SK-N-SH (cell line): ENCODE data around the gene GPR149.

Source experiments
- CHD2 ChIP-seq: fragments of 150-350 bp; IDR thresholded peaks from 2 replicates; pipeline ENCODE4 v1.6.1; 2018; ENCODE audit warnings: low read length; ENCODE audit not compliant: partially characterized antibody
- FOSL2 ChIP-seq: IDR thresholded peaks from 2 replicates; pipeline ENCODE4 v1.4.0; 2012; ENCODE audit warnings: low read depth, mild to moderate bottlenecking, moderate library complexity, borderline replicate concordance
- FOXM1 ChIP-seq: IDR thresholded peaks from 2 replicates; pipeline ENCODE4 v1.4.0; 2012; ENCODE audit warnings: low read depth, mild to moderate bottlenecking
- JUND ChIP-seq: IDR thresholded peaks from 2 replicates; pipeline ENCODE4 v1.4.0; 2012
- MXI1 ChIP-seq: IDR thresholded peaks from 2 replicates; pipeline ENCODE4 v1.6.1; 2012; ENCODE audit warnings: mild to moderate bottlenecking, low read depth, low read length, improper control_type of control experiment
- NRF1 ChIP-seq: IDR thresholded peaks from 2 replicates; pipeline ENCODE4 v1.6.1; 2012; ENCODE audit warnings: low read depth, mild to moderate bottlenecking, low read length
- POLR2AphosphoS5 ChIP-seq: IDR thresholded peaks from 2 replicates; pipeline ENCODE4 v1.6.1; 2012; ENCODE audit warnings: low read depth, low read length
- RCOR1 ChIP-seq: fragments of 150-350 bp; IDR thresholded peaks from 2 replicates; pipeline ENCODE4 v1.6.1; 2017; ENCODE audit warnings: antibody characterized with exemption, low read length
- RFX5 ChIP-seq: IDR thresholded peaks from 2 replicates; pipeline ENCODE4 v1.6.1; 2012; ENCODE audit warnings: mild to moderate bottlenecking, improper control_type of control experiment, low read length
- SMC3 ChIP-seq: IDR thresholded peaks from 2 replicates; pipeline ENCODE4 v1.6.1; 2012; ENCODE audit warnings: low read depth, low read length, improper control_type of control experiment
- TEAD4 ChIP-seq: IDR thresholded peaks from 2 replicates; pipeline ENCODE4 v1.4.0; 2012; ENCODE audit warnings: mild to moderate bottlenecking, borderline replicate concordance; ENCODE audit not compliant: insufficient read depth
- TF ChIP-seq, protein P1 (sequence below): fragments of 200-600 bp; sonication (generic); IDR thresholded peaks from 2 replicates; pipeline ENCODE4 v1.6.1; 2017; ENCODE audit warnings: antibody characterized with exemption, mild to moderate bottlenecking, moderate library complexity
- TF ChIP-seq, protein P2 (sequence below): IDR thresholded peaks from 2 replicates; pipeline ENCODE4 v1.4.0; 2012; ENCODE audit warnings: low read depth
- TF ChIP-seq, protein P3 (sequence below): fragments of 150-350 bp; IDR thresholded peaks from 2 replicates; pipeline ENCODE4 v1.6.1; 2016; ENCODE audit warnings: mild to moderate bottlenecking, low read depth, low read length

DNA sequence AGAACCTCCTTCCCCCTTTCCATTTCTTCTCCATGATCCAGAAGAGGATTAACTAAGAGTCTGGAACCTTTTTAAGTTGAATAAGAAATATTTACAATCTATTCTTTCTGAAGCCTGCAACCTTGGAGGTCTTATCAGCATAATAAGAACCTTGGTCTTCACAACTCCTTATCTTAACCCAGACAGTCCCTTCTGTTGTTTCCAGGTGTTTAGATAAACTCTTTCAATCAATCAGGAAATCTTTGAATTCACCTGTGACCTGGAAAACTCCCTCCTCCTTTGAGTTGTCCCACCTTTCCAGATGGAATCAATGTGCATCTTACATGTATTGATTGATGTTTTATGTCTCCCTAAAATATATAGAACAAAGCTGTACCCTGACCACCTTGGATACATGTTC is 102.1 kb downstream of the GPR149 start:
- TF ChIP-seq TEAD4 (no peak), JUND (no peak), RCOR1 (no peak), FOSL2 (no peak), POLR2AphosphoS5 (no peak), SMC3 (no peak), MXI1 (no peak), RFX5 (no peak), FOXM1 (no peak), NRF1 (no peak), CHD2 (no peak)
- TF ChIP-seq, protein P1, sequence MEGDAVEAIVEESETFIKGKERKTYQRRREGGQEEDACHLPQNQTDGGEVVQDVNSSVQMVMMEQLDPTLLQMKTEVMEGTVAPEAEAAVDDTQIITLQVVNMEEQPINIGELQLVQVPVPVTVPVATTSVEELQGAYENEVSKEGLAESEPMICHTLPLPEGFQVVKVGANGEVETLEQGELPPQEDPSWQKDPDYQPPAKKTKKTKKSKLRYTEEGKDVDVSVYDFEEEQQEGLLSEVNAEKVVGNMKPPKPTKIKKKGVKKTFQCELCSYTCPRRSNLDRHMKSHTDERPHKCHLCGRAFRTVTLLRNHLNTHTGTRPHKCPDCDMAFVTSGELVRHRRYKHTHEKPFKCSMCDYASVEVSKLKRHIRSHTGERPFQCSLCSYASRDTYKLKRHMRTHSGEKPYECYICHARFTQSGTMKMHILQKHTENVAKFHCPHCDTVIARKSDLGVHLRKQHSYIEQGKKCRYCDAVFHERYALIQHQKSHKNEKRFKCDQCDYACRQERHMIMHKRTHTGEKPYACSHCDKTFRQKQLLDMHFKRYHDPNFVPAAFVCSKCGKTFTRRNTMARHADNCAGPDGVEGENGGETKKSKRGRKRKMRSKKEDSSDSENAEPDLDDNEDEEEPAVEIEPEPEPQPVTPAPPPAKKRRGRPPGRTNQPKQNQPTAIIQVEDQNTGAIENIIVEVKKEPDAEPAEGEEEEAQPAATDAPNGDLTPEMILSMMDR = no peak
- TF ChIP-seq, protein P2, sequence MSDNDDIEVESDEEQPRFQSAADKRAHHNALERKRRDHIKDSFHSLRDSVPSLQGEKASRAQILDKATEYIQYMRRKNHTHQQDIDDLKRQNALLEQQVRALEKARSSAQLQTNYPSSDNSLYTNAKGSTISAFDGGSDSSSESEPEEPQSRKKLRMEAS = no peak
- TF ChIP-seq, protein P3, sequence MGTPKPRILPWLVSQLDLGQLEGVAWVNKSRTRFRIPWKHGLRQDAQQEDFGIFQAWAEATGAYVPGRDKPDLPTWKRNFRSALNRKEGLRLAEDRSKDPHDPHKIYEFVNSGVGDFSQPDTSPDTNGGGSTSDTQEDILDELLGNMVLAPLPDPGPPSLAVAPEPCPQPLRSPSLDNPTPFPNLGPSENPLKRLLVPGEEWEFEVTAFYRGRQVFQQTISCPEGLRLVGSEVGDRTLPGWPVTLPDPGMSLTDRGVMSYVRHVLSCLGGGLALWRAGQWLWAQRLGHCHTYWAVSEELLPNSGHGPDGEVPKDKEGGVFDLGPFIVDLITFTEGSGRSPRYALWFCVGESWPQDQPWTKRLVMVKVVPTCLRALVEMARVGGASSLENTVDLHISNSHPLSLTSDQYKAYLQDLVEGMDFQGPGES = no peak
